ENCODE measurements around the gene RBM44.

Gene RBM44

GRCh38 chr2:237889811-237890210 is 91.2 kb downstream of the RBM44 start:
- no peak for DNase-seq

Data from CD4-positive, alpha-beta T cell treated with Interferon gamma for 1 hour (primary cell).